ENCODE data around the gene C18orf63. TPM values are rescaled to one million over a fixed set of nuclear protein-coding genes. Genes with fewer than 3 reads are reported as not detected.

C18orf63 gene
- total RNA-seq, 1 experiment from 2014 or later, result not detected

GRCh38 chr18:74389991-74390390 is 74.4 kb downstream of the C18orf63 start:
- DNase-seq (ENCODE audit: low read depth, low spot score), result no peak
- intact Hi-C loops (cut with micrococcal nuclease; ENCODE audit: unreplicated experiment) (no loop called here), in situ Hi-C loops (cut with HindIII; ENCODE audit: low pct_unique_long_range_greater_than_20kb, low sequenced_read_pairs) (no loop called here)
- CTCF ChIA-PET, result no interaction called here
- Histone ChIP-seq H3K27me3 (ENCODE audit: control insufficient read depth, insufficient read depth, low read length) (peaks cover 25% of the 10 kb centered on the region), H3K27ac (ENCODE audit: low read length) (no peak overlapping the region), H3K4me1 (ENCODE audit: control insufficient read depth, insufficient read depth, low read length) (no peaks in the 10 kb centered on the region), H3K4me3 (ENCODE audit: low read depth in 2 of 2, low read length in 2 of 2) (no peak overlapping the region), H3K9me3 (ENCODE audit: control insufficient read depth, insufficient read depth, low read depth, low read length) (no peaks in the 10 kb centered on the region), H3K36me3 (ENCODE audit: control insufficient read depth, insufficient read depth, low read length) (no peaks in the 10 kb centered on the region)
- TF ChIP-seq TCF7L2 (IDR thresholded peaks at IDR 0.05; ENCODE audit: low read depth, low read length) (no peak), POLR2AphosphoS5 (IDR thresholded peaks at IDR 0.05; ENCODE audit: low read depth, low read length) (no peak)
- TF ChIP-seq, protein P1, sequence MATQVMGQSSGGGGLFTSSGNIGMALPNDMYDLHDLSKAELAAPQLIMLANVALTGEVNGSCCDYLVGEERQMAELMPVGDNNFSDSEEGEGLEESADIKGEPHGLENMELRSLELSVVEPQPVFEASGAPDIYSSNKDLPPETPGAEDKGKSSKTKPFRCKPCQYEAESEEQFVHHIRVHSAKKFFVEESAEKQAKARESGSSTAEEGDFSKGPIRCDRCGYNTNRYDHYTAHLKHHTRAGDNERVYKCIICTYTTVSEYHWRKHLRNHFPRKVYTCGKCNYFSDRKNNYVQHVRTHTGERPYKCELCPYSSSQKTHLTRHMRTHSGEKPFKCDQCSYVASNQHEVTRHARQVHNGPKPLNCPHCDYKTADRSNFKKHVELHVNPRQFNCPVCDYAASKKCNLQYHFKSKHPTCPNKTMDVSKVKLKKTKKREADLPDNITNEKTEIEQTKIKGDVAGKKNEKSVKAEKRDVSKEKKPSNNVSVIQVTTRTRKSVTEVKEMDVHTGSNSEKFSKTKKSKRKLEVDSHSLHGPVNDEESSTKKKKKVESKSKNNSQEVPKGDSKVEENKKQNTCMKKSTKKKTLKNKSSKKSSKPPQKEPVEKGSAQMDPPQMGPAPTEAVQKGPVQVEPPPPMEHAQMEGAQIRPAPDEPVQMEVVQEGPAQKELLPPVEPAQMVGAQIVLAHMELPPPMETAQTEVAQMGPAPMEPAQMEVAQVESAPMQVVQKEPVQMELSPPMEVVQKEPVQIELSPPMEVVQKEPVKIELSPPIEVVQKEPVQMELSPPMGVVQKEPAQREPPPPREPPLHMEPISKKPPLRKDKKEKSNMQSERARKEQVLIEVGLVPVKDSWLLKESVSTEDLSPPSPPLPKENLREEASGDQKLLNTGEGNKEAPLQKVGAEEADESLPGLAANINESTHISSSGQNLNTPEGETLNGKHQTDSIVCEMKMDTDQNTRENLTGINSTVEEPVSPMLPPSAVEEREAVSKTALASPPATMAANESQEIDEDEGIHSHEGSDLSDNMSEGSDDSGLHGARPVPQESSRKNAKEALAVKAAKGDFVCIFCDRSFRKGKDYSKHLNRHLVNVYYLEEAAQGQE (IDR thresholded peaks at IDR 0.05; ENCODE audit: insufficient read depth in 1 of 2, low read depth in 2 of 2, low read length in 1 of 2), result no peak
- POLR2A ChIA-PET, result no interaction called here
- no peak for ATAC-seq
- no TSS peak for BruUV-seq (replicated peaks)

DNA sequence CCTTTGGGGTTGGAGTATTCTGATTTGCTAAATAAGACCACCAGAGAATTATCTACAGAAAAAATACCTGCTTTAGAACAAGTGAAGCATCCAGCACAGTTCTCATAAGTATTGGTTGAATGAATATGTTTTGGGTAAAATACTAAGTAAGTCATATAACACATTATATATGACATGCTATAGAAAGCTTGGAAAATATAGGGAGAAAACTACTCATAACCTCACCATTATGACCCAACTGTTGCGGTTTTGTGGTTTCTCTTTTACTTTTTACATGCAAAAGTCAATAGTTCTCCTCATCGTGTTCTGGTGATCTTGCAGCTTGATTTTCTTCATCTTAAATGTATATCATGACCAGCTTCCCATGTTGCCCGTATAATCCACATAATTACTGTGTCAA is 75.3 kb downstream of the C18orf63 start:
- ChIA-PET CTCF (no interaction called here), POLR2A (no interaction called here)
- no peak for DNase-seq (ENCODE audit: low read depth, low spot score)
- no peaks in the 10 kb centered on the region for H3K9me3 ChIP-seq (ENCODE audit: control insufficient read depth, insufficient read depth, low read depth, low read length)
- H3K4me1 ChIP-seq (ENCODE audit: control insufficient read depth, insufficient read depth, low read length), result no peaks in the 10 kb centered on the region
- H3K4me3 ChIP-seq (ENCODE audit: low read depth in 2 of 2, low read length in 2 of 2), result no peak overlapping the region
- H3K36me3 ChIP-seq (ENCODE audit: control insufficient read depth, insufficient read depth, low read length), result no peaks in the 10 kb centered on the region
- in situ Hi-C loops (cut with HindIII; ENCODE audit: low pct_unique_long_range_greater_than_20kb, low sequenced_read_pairs) (no loop called here), intact Hi-C loops (cut with micrococcal nuclease; ENCODE audit: unreplicated experiment) (no loop called here)
- TF ChIP-seq TCF7L2 (IDR thresholded peaks at IDR 0.05; ENCODE audit: low read depth, low read length) (no peak), POLR2AphosphoS5 (IDR thresholded peaks at IDR 0.05; ENCODE audit: low read depth, low read length) (no peak), SIN3A (IDR thresholded peaks at IDR 0.05; ENCODE audit: borderline replicate concordance, insufficient read depth, low read depth, low read length) (no peak)
- TF ChIP-seq, protein P2, sequence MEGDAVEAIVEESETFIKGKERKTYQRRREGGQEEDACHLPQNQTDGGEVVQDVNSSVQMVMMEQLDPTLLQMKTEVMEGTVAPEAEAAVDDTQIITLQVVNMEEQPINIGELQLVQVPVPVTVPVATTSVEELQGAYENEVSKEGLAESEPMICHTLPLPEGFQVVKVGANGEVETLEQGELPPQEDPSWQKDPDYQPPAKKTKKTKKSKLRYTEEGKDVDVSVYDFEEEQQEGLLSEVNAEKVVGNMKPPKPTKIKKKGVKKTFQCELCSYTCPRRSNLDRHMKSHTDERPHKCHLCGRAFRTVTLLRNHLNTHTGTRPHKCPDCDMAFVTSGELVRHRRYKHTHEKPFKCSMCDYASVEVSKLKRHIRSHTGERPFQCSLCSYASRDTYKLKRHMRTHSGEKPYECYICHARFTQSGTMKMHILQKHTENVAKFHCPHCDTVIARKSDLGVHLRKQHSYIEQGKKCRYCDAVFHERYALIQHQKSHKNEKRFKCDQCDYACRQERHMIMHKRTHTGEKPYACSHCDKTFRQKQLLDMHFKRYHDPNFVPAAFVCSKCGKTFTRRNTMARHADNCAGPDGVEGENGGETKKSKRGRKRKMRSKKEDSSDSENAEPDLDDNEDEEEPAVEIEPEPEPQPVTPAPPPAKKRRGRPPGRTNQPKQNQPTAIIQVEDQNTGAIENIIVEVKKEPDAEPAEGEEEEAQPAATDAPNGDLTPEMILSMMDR (IDR thresholded peaks at IDR 0.05), result no peak
- TF ChIP-seq, protein P1 (IDR thresholded peaks at IDR 0.05; ENCODE audit: insufficient read depth in 1 of 2, low read depth in 2 of 2, low read length in 1 of 2), result no peak
- ATAC-seq, result no peak
- H3K27me3 ChIP-seq (ENCODE audit: control insufficient read depth, insufficient read depth, low read length), result peaks cover 25% of the 10 kb centered on the region
- BruUV-seq (replicated peaks), result no TSS peak
- no peak overlapping the region for H3K27ac ChIP-seq (ENCODE audit: low read length)

All from Panc1 (cell line).